Right hindlimb (tissue), 1 donor: ENCODE measurements around the gene TUBB1.

Experiments used
- DNase-seq: peaks from one replicate; pipeline ENCODE4 v3.0.0-alpha.2; 2018

Gene TUBB1

DNA sequence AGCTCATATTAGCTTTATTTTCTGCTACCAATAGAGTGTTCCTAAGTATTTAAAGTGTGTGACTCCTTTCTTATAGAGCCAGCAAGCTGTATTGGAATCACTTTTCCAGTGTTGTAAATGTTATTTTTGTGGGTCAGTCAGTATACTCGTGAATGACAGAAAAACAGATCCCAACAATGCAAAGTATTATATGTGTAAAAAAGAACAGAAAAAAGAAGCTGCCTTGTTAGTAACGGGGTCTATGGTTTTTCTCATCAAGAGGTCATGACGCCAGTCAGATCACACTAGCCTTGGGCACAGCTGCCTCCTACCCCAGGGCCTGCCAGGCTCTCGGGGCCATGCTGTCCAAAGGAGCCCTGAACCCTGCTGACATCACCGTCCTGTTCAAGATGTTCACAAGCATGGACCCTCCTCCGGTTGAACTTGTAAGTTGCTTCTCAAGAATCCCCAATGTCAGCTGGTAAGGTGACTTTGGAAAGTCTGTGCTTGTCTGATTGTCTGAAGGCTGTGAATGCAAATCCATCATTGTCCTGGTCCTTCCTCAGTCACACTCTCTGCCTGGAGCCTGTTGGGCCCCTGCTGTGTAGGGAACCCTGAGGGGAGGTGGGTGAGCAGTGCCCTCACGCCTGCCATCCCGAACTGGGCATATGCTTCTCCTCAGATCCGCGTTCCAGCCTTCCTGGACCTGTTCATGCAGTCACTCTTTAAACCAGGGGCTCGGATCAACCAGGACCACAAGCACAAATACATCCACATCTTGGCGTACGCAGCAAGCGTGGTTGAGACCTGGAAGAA is 28.4 kb upstream of the TUBB1 start:
- DNase-seq: no peak

DNA sequence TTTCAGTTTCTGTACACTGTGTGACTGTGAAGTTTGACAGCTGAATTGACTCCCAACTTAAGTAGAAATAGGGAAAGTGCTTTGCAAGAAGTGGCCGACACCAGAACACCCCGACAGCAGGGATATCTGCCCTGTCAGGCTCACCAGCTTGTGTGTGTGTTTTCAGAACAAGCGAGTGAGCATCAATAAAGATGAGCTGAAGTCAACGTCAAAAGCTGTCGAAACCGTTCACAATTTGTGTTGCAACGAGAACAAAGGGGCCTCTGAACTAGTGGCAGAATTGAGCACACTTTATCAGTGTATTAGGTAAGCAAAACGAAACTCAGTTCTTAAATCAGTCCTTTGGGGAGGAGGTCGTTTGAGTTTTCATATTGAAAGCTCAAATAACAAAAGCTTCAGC is 27.5 kb upstream of the TUBB1 start:
- DNase-seq: no peak

DNA sequence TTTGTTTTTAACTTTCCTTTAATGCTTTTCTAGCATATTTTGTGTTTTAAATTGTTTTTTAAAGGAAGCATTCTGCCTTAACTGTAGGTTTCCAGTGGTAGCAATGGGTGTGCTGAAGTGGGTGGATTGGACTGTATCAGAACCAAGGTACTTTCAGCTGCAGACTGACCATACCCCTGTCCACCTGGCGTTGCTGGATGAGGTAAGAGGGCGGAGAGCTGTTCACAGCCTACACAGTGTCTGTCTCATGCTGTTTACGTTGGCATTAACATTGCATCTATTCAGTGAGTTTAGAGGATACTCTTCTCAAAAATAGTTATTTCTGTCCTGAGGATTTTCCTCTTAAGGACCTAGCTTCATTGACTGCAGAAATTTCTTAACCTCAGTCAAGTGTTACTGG is 26.3 kb upstream of the TUBB1 start:
- DNase-seq: no peak

DNA sequence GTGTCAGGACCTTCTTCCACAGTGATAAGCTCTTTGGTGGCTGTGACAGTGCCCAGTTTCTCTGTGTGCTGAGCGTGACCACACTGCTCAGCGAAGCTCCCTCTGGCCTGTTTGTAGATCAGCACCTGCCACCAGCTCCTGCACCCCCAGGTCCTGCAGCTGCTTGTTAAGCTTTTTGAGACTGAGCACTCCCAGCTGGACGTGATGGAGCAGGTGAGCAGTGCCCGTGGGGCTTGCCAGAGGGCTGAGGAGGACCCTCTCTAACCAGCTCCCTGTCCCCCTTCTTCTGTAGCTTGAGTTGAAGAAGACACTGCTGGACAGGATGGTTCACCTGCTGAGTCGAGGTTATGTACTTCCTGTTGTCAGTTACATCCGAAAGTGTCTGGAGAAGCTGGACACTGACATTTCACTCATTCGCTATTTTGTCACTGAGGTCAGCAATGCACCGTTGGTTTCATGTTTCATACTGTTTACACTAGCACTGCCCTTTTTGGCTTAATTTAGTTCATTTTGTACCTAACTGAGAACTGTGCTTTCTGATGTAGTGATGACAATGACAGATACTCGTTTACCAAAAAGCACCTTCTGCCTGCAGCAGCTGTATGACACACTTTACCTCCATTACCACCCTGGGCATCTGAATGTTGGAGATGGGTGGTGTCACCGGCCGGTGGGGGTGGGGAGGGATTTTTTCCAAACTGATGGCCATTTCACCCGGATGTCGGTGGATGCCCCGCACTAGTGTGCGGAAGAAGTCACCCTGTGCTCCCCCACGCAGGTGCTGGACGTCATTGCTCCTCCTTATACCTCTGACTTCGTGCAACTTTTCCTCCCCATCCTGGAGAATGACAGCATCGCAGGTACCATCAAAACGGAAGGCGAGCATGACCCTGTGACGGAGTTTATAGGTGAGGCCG is 25.6 kb upstream of the TUBB1 start:
- no peak for DNase-seq

DNA sequence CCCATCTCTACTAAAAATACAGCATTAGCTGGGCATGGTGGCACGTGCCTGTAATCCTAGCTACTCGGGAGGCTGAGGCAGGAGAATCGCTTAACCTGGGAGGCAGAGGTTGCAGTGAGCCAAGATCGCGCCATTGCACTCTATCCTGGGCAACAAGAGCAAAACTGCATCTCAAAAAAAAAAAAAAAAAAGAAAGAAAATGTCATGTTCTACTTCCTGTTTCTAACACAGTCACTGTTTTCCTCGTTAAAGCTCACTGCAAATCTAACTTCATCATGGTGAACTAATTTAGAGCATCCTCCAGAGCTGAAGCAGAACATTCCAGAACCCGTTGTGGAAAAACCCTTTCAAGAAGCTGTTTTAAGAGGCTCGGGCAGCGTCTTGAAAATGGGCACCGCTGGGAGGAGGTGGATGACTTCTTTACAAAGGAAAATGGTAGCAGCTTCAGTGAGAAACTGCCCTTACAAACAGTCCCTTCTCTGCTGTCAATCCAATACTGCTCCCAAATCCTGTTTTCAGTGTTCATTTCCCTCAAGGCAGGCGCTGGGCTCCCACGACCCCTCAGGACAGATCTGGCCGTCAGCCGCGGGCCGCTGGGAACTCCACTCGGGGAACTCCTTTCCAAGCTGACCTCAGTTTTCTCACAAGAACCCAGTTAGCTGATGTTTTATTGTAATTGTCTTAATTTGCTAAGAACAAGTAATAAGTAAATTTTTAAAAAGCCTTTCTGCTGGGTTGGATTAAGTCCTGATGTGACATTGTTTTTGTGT is 24.7 kb upstream of the TUBB1 start:
- DNase-seq: no peak

DNA sequence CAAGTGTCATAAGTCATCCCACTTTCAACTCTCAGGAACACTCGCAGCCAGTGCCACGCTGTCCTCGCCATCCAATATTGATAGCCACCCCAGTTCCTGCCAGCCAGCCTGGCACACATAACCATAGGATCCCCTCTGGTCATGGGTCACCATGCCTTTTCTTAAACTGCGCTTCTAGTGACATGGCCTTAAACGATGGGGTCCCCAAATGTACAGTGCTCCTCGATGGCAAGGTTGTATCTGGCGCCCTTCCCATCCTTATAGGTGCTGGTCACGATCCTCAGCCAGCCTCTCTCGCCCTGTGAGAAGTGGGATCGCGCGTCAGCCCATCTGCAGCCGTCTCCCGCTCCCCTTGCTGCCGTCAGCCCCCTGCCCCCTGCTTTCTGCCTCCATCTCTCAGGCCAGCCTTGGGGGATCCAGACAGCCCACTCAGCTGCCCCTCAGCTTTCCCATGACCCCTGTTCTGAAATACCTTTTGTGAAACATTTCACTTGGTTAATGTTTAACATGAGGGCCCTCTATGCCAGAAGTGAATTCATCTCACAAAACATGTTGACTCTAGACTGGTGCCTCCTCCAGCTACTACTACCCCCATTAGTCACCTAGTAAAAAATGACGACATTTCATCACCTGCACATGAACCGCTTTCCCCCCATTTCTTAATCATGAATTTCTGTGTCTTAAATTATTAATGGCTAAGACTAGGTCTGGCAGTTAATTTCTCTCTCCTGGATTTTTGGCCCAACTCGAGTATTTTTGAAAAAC is 23.6 kb upstream of the TUBB1 start:
- no peak for DNase-seq

DNA sequence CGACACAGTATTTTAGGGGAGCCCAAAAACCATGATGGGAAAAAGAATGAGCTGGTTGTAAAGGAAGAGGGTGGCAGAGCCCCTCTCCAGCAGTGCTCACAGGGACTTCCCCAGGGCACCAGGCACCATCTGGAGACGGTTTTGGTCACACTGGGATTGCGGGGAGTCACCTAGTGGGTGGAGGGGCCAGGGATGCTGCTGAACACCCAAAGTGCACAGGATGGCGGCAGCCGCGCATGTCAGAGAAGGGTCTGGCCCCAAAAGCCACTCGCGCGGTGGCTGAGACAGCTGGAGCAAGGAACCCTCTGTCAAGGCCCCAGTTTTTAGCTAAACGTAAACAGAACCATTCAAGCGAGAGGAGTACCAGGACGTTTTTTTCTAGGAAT is 23.0 kb upstream of the TUBB1 start:
- no peak for DNase-seq

DNA sequence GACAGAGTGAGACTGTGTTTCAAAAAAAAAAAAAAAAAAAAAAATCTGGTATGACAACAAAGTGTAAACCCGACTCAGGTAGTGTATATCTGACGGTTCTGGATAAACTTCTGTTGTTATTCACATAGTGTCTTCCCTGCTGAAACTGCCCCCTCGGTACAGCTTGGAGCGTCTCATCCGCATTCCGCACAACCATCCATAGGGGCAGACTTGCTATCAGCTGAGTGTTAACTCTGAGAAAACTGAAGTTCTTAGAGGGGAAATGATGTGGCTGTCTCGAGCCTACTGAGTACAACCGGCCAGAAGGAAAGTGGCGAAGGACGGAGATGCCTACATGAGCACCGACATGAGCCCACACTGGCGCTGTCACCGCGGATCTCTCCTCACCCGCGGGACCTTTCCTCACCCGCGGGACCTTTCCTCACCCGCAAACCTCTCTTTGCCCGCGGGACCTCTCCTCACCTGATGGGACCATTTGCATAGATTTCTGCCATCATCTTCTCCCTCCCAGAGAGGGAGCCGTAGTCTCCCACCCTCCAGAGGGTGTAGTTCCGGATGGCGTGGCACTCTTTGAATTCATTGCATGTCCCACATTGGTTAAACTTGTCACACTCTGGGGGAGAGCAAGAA is 22.0 kb upstream of the TUBB1 start:
- DNase-seq: no peak

DNA sequence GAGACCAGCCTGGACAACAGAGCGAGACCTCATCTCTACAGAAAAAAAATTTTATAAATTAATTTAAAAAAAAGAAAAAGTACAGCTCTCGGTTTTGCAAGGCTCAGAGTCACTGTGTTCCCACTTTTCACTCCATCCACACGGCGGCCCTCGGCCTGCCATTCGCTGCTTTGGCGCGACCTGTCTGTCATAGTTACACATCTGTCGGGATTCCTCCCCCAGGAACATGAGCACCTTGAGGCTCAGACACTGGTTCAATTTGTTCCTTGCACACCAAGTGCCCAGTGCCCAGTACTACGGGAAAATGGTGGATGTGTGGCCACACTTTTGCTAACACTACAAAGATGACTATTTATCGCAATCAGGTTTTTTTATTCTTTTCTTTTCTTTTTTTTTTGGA is 20.6 kb upstream of the TUBB1 start:
- no peak for DNase-seq

DNA sequence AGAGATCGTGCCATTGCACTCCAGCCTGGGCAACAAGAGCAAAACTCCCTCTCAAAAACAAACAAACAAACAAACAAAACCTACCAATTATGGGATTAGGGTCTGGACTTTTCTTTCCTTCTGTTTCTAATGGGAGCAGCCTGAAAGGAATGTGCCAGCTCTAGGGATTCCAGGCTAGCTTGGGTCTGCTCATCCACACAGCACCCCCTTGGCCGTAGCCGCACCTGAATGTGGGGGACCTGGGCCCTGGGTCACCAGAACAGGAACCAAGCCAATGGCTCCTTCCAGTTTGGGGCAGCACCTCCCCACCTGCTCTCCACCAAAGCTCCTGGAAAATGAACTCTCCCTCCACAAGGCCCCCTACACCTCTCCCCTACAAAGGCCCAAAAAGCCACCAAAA is 18.9 kb upstream of the TUBB1 start:
- DNase-seq: peak; percentile 5

DNA sequence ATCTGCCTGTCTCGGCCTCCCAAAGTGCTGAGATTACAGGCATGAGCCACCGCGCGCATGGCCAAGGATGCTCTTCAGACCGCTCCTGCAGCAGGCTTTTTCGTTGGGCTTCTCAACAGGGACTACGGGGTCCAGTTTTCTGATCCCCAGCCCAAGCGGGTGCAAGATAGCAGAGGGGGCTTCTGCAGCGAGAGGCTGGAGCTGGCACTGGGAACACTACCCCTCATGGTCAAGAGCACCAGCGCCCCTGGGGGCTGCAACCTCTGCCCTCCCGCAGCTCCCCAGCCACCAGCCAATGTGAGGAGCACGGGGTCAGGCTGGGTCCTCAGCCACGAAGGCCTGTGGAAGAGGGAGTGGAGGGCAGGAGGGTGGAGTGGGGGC is 18.2 kb upstream of the TUBB1 start:
- DNase-seq: no peak

DNA sequence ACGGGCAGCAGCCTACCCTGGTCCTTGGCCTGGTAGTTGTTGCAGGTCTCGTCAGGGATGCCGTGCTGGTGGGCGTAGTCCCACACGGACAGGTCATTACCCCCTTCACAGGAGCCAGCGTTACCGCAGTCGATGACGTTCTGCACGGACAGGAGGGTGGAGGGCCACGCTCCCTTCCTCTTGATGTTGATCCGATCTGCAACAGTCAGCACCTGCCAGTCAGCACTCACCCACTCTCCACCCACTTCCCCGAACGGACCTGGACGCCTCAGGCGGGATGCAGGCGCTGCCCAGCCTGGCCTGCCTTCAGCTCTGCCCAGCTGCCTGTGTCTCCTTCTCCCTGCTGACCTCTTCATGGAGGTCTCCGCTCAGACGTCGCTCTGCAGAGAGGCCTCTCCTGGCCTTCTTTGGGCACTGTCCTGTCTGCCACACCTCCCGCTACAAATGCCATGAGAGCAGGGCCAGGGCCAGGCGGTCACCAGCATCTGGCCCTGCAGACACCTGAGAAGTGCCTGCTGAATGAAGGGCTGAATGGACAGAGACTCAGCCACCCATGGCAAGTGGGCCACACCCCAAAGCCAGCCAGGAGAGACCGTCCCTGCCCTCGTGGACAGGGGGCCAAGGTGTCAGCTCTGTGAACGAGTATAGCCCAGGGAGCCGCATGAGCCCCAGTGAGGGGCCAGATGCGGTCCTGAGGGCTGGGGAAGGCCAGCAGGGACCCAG is 17.6 kb upstream of the TUBB1 start:
- peak; percentile 8 for DNase-seq

DNA sequence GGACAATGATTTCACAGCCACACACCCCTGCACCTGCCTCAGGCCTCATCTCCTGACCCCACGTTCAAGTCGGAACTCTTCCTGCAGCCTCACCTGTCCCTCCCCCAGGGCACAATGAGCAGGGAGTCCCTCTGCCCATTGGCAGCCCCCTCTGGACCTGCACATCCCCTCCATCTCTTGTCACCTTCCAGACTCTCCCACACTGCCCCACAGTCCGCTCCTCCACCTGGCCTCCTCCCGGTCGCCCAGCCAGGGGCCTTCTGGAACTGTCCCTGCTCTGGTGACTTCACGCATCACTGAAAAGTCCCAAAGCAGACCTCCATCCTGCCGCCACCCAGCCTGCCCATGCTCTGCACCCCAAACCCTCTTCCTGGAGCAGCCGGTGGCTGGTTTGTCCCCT is 16.8 kb upstream of the TUBB1 start:
- DNase-seq: no peak

DNA sequence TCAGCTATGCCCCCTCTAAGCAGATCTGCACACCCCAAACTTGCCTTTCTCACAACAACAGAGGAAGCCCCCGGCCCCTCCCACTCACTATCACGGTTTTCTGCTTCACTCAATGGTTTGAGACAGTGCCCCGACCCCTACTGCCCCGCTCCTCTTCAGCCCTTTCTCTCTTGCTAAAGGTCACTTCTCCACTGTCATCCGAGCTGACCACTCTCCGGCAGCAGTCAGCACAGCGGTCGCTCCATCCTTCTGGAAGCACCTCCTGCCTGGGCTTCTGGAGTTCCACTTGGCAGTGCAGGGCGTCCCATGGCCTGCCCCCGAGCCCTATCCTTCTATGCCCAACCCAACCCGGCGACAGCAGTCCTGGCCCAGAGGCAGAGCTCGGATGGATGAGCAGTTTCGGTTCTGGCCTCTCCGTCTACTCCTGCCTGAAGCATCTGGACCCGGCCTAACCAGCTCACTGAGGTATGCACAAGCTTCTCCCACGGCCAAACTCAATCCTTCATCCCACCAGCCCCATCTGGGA is 16.3 kb upstream of the TUBB1 start:
- no peak for DNase-seq

DNA sequence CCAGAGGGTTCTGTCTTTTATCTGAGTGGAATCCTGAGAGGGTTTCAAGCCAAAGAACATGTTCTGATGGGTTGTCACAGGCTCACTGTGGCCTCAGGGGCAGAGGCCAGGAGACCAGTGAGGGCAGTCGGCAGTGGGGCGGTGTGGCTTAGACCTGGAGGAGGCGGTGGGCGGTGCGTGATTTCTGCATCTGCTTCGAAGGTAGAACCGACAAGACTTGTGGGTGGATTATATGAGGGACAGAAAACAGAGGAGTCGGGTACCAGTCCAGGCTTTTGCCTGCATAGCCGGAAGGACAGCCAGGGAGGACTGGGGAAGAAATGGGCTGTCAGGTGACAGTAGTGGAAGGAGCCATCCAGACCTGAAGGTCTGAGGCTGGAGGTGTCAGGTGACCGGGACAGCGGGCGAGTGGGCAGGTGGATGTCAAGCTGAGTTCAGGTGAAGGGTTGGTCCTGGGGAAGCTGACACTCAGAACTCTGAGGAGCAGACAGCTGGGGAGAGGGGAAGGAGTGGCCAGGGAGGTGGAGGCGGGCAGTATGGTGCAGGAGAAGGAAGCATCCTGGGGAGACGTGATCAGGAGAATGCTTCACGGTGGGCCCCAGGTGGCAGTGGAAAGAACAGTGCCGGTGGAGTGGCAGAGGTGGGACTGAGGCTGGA is 15.3 kb upstream of the TUBB1 start:
- no peak for DNase-seq

DNA sequence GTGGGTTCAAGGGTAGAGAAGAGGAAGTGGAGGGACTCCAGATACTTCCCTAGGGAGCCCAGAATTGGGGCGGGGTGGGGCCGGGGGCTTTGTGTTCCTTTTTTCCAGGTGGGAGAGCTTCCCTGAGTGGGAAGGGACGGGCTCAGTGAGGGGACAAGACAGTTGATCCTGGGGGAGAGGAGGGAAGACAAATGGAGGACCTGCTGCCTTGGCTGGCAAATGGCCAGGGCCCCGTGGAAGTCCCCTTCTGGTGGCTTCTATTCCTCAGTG is 14.8 kb upstream of the TUBB1 start:
- no peak for DNase-seq

DNA sequence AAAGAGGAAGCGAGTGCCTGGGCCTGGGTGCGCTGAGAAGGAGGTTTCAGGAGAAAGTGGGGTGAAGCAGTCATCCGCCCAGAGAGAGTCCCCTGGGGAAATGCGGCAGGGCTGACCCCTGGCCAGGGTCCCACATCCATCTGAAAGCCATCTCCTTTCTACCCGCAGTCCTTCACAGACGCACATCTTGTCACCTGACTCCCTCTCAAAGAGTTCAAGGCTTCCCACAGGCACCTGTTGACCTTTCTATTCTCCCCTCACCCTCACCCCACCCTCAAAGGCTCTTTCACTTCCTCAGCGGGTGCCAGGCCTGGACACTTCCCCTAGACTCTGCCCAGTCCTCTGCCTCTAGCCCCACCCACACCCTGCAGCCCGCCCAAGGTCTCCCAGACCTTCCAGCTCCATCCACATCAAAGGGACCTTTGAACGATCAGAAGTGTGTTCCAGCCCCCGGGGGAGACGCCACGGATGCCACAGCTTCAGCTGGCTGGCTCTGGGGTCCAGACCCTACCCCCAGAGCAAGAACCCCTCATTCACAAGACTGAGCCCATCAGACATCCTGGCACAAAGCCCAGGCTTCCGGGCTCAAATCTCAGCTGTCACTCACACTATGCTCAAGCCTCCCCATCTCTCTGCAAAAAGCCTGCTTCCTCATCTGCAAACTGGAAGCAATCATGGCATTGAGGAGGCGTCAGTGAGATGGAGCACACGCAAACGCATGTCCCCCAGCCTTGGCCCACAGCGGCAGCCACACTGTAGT is 14.3 kb upstream of the TUBB1 start:
- no peak for DNase-seq

DNA sequence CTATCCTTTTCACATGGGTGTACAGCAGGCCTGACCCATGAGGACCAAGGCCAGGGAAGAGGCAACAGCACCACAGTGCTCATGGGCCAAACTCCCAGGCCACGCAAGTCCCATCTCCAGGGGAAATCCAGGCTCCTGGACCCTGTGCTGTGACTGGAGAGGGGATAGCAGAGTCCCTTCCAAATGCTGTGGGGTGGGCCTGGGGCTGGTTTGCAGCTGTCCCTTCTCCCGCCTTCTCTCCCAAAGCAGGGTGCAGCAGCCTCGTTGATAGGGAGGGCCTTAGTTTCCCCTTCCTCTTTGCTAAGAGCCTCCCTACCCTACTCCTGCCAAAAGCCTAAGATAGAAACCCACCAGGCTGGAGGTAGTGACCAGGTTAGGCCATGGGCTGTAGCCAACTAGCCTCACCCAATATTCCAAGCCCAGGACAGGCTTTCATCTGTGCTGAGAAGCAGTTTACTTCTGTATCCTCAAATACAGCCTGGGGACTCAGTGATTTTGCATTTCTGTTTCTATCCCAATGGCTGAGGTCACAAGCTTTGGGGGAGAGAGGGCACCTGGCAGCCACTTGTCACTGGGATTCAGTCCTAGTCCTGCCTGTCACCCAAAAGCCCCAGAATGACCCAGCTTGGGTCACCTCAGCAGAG is 13.6 kb upstream of the TUBB1 start:
- DNase-seq: no peak

DNA sequence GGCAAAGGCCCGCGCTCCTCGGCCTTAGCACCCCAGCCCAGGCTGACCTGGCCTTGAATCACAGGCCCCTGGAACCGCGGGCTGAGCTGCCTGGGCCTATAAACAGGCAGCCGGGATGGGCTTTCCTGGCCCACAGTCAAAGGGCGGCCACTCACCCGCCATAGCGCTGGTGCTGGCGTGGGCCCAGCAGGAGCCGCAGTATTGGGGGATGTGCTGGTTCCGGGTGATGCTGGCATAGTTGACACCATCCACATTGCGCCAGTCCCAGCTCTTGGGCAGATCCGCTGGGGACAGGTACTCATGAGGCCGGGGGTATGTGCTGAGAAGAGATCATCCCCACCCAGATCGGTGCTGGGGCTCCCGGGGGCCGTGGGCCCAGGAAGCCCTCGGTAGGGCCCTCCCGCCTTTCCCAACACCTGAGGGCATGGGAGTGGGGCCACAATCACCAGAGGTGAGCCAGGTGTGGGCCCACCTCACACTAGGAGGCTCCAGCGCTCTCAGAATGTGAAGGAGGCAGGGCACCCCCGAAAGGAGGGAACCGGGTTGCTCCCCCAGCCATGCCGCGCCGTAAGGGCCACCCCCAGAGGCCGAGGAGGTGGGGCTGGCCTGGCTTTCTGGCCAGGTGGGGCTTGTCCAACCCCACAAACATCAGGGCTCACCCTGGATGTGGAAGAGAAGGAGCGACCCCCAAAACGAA is 12.9 kb upstream of the TUBB1 start:
- DNase-seq: no peak
